ENCODE measurements around the gene KCNJ3. TPM values are rescaled to one million over a fixed set of nuclear protein-coding genes. Genes with fewer than 3 reads are reported as not detected.

KCNJ3 gene
- total and polyA plus RNA-seq, 2 donors from 2014 or later, result 3.6 to 9.9 TPM

DNA sequence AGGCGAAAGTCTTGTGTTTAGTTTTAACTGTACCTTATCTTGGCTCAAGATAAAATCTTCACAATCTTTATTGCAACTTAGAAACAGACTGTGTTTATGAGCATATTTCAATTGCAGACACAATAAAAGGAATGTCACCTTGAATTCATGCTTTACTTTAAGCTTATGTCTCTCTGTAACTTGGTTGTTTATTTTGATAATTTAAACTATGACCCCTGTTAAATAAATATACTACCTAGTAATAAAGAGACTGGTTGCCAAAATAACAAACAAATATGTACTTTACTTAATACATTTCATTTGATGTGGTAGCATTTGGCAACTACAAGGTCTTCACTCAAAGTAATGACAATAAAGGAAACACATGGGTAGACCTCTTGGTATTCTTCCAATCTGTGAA is 202.6 kb downstream of the KCNJ3 start:
- Histone ChIP-seq H3K27me3 (ENCODE audit: control insufficient read depth, insufficient read depth, low read length) (no peaks in the 10 kb centered on the region), H3K4me3 (ENCODE audit: low read length in 3 of 3) (no peak overlapping the region), H3K27ac (ENCODE audit: low read depth in 2 of 2, low read length in 2 of 2) (no peak overlapping the region), H3K4me1 (ENCODE audit: control insufficient read depth in 2 of 3, insufficient read depth in 2 of 3, low read depth in 1 of 3, low read length in 3 of 3) (no peaks in the 10 kb centered on the region), H3K36me3 (ENCODE audit: control insufficient read depth in 2 of 3, insufficient read depth in 3 of 3, low read length in 3 of 3) (no peaks in the 10 kb centered on the region), H3K9ac (ENCODE audit: low read length in 3 of 3) (no peak overlapping the region), H3K9me3 (ENCODE audit: control insufficient read depth in 2 of 3, insufficient read depth in 1 of 3, low read length in 3 of 3) (no peaks in the 10 kb centered on the region)
- TF ChIP-seq, protein P1, sequence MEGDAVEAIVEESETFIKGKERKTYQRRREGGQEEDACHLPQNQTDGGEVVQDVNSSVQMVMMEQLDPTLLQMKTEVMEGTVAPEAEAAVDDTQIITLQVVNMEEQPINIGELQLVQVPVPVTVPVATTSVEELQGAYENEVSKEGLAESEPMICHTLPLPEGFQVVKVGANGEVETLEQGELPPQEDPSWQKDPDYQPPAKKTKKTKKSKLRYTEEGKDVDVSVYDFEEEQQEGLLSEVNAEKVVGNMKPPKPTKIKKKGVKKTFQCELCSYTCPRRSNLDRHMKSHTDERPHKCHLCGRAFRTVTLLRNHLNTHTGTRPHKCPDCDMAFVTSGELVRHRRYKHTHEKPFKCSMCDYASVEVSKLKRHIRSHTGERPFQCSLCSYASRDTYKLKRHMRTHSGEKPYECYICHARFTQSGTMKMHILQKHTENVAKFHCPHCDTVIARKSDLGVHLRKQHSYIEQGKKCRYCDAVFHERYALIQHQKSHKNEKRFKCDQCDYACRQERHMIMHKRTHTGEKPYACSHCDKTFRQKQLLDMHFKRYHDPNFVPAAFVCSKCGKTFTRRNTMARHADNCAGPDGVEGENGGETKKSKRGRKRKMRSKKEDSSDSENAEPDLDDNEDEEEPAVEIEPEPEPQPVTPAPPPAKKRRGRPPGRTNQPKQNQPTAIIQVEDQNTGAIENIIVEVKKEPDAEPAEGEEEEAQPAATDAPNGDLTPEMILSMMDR (IDR thresholded peaks at IDR 0.05; ENCODE audit: borderline replicate concordance, extremely low read depth, insufficient read depth), result no peak
- no peak for FAIRE-seq
- intact Hi-C loops (cut with DNase I), result no loop called here
- DNase-seq, result no peak

Measured in kidney (tissue), 14 donors.